GM12878 (cell line): Measurements from ENCODE around the gene TMPRSS4. TPM values are rescaled to one million over a fixed set of nuclear protein-coding genes. Genes with fewer than 3 reads are reported as not detected.

Experiments
- ATAC-seq: fragments of 200-7000 bp; cut with Tn5 transposase; 3 replicates; pipeline ENCODE4 v1.9.1; 2020; ENCODE audit warnings: mild to moderate bottlenecking, moderate library complexity
- BruUV-seq: library from RNA; stranded (reverse); fragments of 400-500 nt; replicated peaks from 2 replicates; lab custom pipeline; 2021; lab: Mats Ljungman, UMichigan
- CTCF ChIA-PET: fragments of 300-600 bp; sonication (Branson Sonifier 250); formaldehyde crosslinking; extraction: SDS; loops from one replicate; lab custom pipeline; 2021; ENCODE audit warnings: inconsistent platforms; lab: Yijun Ruan, JAX
- POLR2A ChIA-PET: fragments of 350-600 bp; formaldehyde crosslinking; extraction: SDS; loops from one replicate; lab custom pipeline; 2021; ENCODE audit warnings: inconsistent platforms; lab: Charles Lee
- RAD21 ChIA-PET: fragments of 300-600 bp; sonication (Branson Sonifier 250); formaldehyde crosslinking; loops from one replicate; lab custom pipeline; 2023; ENCODE audit warnings: antibody characterized with exemption; ENCODE audit not compliant: unreplicated experiment; lab: Charles Lee
- SMC1A ChIA-PET: fragments of 300-600 bp; sonication (Branson Sonifier 250); formaldehyde crosslinking; loops from one replicate; lab custom pipeline; 2023; ENCODE audit not compliant: unreplicated experiment, uncharacterized antibody; lab: Charles Lee
- DNase-seq: peaks from one replicate; pipeline ENCODE4 v3.0.0-alpha.2; 2011; ENCODE audit warnings: low read depth, low spot score
- FAIRE-seq: peaks from 3 replicates; lab custom pipeline; 2011; peaks lifted over from hg19 to GRCh38; lab: Jason Lieb, UNC
- H2AFZ ChIP-seq: 2 replicates; pipeline ENCODE4 v1.6.0; 2011; ENCODE audit warnings: low read depth, low read length, control low read depth; ENCODE audit not compliant: control insufficient read depth
- H3K27ac ChIP-seq: 2 replicates; pipeline ENCODE4 v1.5.1; 2011; ENCODE audit warnings: control low read depth; ENCODE audit not compliant: control insufficient read depth, insufficient read depth
- H3K27me3 ChIP-seq, 2 experiments: replicated peaks in 1 of 2; 2 replicates each; pipeline versions ENCODE4 v1.6.0 to v1.6.1; 2011; ENCODE audit warnings: low read length in 1 of 2; ENCODE audit not compliant: control insufficient read depth in 2 of 2, insufficient read depth in 2 of 2
- H3K36me3 ChIP-seq, 2 experiments: 2 replicates each; pipeline ENCODE4 v1.5.1; 2011; ENCODE audit warnings: low read length in 1 of 2; ENCODE audit not compliant: control insufficient read depth in 2 of 2, insufficient read depth in 2 of 2
- H3K4me1 ChIP-seq: 2 replicates; pipeline ENCODE4 v1.6.1; 2011; ENCODE audit warnings: mild to moderate bottlenecking, low read length, moderate library complexity, mixed read lengths; ENCODE audit not compliant: control insufficient read depth, insufficient read depth
- H3K4me2 ChIP-seq: 2 replicates; pipeline ENCODE4 v1.6.0; 2011; ENCODE audit warnings: control low read depth; ENCODE audit not compliant: control insufficient read depth, insufficient read depth
- H3K4me3 ChIP-seq: fragments of 200-600 bp; sonication (generic); 2 replicates; pipeline ENCODE4 v1.5.1; 2016
- H3K79me2 ChIP-seq: 2 replicates; pipeline ENCODE4 v1.6.0; 2011; ENCODE audit warnings: low read length; ENCODE audit not compliant: control insufficient read depth, insufficient read depth
- H3K9ac ChIP-seq: 2 replicates; pipeline ENCODE4 v1.8.0; 2011; ENCODE audit warnings: low read length, control low read depth, mixed read lengths; ENCODE audit not compliant: control insufficient read depth, insufficient read depth
- H3K9me3 ChIP-seq: replicated peaks from 3 replicates; pipeline ENCODE4 v1.5.1; 2011; ENCODE audit warnings: mild to moderate bottlenecking, low read length; ENCODE audit not compliant: control insufficient read depth, insufficient read depth
- H4K20me1 ChIP-seq: 2 replicates; pipeline ENCODE4 v1.6.0; 2011; ENCODE audit not compliant: control insufficient read depth, insufficient read depth
- ATF2 ChIP-seq: IDR thresholded peaks from 2 replicates; pipeline ENCODE4 v1.6.1; 2012; ENCODE audit warnings: low read length, inconsistent platforms
- CREM ChIP-seq: IDR thresholded peaks from 2 replicates; pipeline ENCODE4 v1.6.1; 2014; ENCODE audit warnings: antibody characterized with exemption, low read depth
- HDAC6 ChIP-seq: fragments of 200-600 bp; sonication (generic); IDR thresholded peaks from one replicate; pipeline ENCODE4 v1.8.0; 2017; ENCODE audit warnings: antibody characterized with exemption; ENCODE audit not compliant: unreplicated experiment
- MXI1 ChIP-seq: fragments of 150-350 bp; IDR thresholded peaks from 2 replicates; pipeline ENCODE4 v1.6.1; 2011; ENCODE audit warnings: low read depth, mild to moderate bottlenecking, inconsistent platforms, low read length, improper control_type of control experiment
- PBX3 ChIP-seq: IDR thresholded peaks from 2 replicates; pipeline ENCODE4 v1.6.1; 2011; ENCODE audit warnings: mild to moderate bottlenecking, low read depth, low read length, moderate library complexity; ENCODE audit not compliant: insufficient replicate concordance
- POLR2A ChIP-seq: IDR thresholded peaks from 2 replicates; pipeline ENCODE4 v1.6.1; 2011; ENCODE audit warnings: low read depth, mild to moderate bottlenecking, low read length
- RBBP5 ChIP-seq: fragments of 200-600 bp; sonication (generic); conservative IDR thresholded peaks from 2 replicates; pipeline ENCODE4 v1.6.1; 2016
- RUNX3 ChIP-seq: IDR thresholded peaks from 2 replicates; pipeline ENCODE4 v1.6.1; 2012; ENCODE audit warnings: low read length, inconsistent platforms
- SIN3A ChIP-seq: IDR thresholded peaks from 2 replicates; pipeline ENCODE4 v1.6.1; 2012; ENCODE audit warnings: low read depth, low read length, improper control_type of control experiment
- SMARCA5 ChIP-seq: fragments of 450-650 bp; IDR thresholded peaks from 2 replicates; pipeline ENCODE4 v1.6.1; 2017; ENCODE audit warnings: mild to moderate bottlenecking
- TBL1XR1 ChIP-seq: IDR thresholded peaks from 2 replicates; pipeline ENCODE4 v1.6.1; 2012; ENCODE audit warnings: low read depth, low read length, improper control_type of control experiment
- TCF12 ChIP-seq: IDR thresholded peaks from 2 replicates; pipeline ENCODE4 v1.6.1; 2011; ENCODE audit warnings: low read depth, mild to moderate bottlenecking, low read length
- TCF3 ChIP-seq: IDR thresholded peaks from 2 replicates; pipeline ENCODE4 v1.6.1; 2012; ENCODE audit warnings: low read depth, mild to moderate bottlenecking, low read length, borderline replicate concordance; ENCODE audit not compliant: insufficient read depth
- USF1 ChIP-seq: IDR thresholded peaks from 2 replicates; pipeline ENCODE4 v1.6.1; 2011; ENCODE audit warnings: borderline replicate concordance, low read depth, mild to moderate bottlenecking, moderate library complexity, mixed read lengths, low read length; ENCODE audit not compliant: insufficient read depth; ENCODE audit errors: extremely low read length
- YY1 ChIP-seq: IDR thresholded peaks from 2 replicates; pipeline ENCODE4 v1.6.1; 2011; ENCODE audit warnings: low read depth, mild to moderate bottlenecking, low read length
- ZNF384 ChIP-seq: IDR thresholded peaks from 2 replicates; pipeline ENCODE4 v1.6.1; 2012; ENCODE audit warnings: low read depth, mild to moderate bottlenecking, low read length, improper control_type of control experiment, borderline replicate concordance
- ZNF592 ChIP-seq: fragments of 450-650 bp; IDR thresholded peaks from 2 replicates; pipeline ENCODE4 v1.6.1; 2017; ENCODE audit warnings: mild to moderate bottlenecking, moderate library complexity
- WGBS: methylation state at CpG from one replicate; pipeline ENCODE4 v1.1.6; 2016; ENCODE audit warnings: low lambda C conversion rate; ENCODE audit not compliant: insufficient replicate concordance, insufficient coverage; ENCODE audit errors: missing lambda C conversion rate; 5-methylcytosine and 5-hydroxymethylcytosine counted together
- in situ Hi-C: fragments of 300-500 bp; cut with MboI; formaldehyde crosslinking; loops from 9 replicates; pipeline ENCODE4 v1.14.3; 2018; ENCODE audit warnings: mixed read lengths
- intact Hi-C: fragments of 100-400 bp; cut with micrococcal nuclease; formaldehyde crosslinking; loops from one replicate; pipeline ENCODE4 v1.14.2; 2022; ENCODE audit not compliant: unreplicated experiment
- polyA plus RNA-seq, 11 experiments: library from polyadenylated mRNA; depleted of rRNA in 4 of 11; unstranded in 6 of 11; stranded (reverse) in 5 of 11; fragments of >200 nt; fragmentation: Nextera tagmentation in 4 of 11; fragmentation: Illumina TruSeq in 1 of 11; extraction: Ambion mirVana in 4 of 11; extraction: Trizol in 1 of 11; gene quantifications; 1 replicate in 1 of 11; 2 replicates in 10 of 11; pipeline versions ENCODE4 v1.2.1 to v1.2.3, GENCODE V29; 2011 to 2016; ENCODE audit warnings: inconsistent platforms in 2 of 11, missing spikeins in 2 of 11, low read depth in 1 of 11
- total RNA-seq, 4 experiments: library from RNA; depleted of rRNA in 3 of 4; stranded (reverse); fragments of >200 nt in 3 of 4; fragmentation: Illumina TruSeq in 1 of 4; extraction: Trizol in 1 of 4; gene quantifications; 2 replicates each; pipeline versions ENCODE4 v1.2.1 to v1.2.3, GENCODE V29; 2013 to 2021

The TMPRSS4 gene
- total and polyA plus RNA-seq, 10 of the 15 experiments (the other 5 are each of a cell fraction or from before 2014, with no cell fraction given), result 0.14 to 0.26 TPM; not detected in 8

- H3K27me3 ChIP-seq, result no peaks in the 10 kb centered on the region
- ChIA-PET SMC1A (interaction anchor here (1.5 to 2.7 kb wide), 2 partner anchors 8 to 11 kb away, joined by 5 to 7 read pairs; no protein-coding TSS in a partner anchor), RAD21 (no interaction called here), POLR2A (no interaction called here), CTCF (interaction anchor here (0.6 to 1.5 kb wide), 4 partner anchors 13 to 934 kb away, joined by 3 to 4 read pairs (median 4); no protein-coding TSS in a partner anchor)
- no peak for DNase-seq
- H4K20me1 ChIP-seq, result no peaks in the 10 kb centered on the region
- intact Hi-C loops, result no loop called here
- no peak overlapping the region for H3K4me3 ChIP-seq
- H3K36me3 ChIP-seq, result no peaks in the 10 kb centered on the region
- H3K4me2 ChIP-seq, result no peak overlapping the region
- H2AFZ ChIP-seq, result no peak overlapping the region
- H3K9ac ChIP-seq, result no peak overlapping the region
- H3K79me2 ChIP-seq, result no peaks in the 10 kb centered on the region
- no TSS peak for BruUV-seq
- ATAC-seq, result no peak
- no peaks in the 10 kb centered on the region for H3K4me1 ChIP-seq
- WGBS, result 11% methylated on average over 3 of the region's 3 CpGs
- no peaks in the 10 kb centered on the region for H3K9me3 ChIP-seq
- no peak overlapping the region for H3K27ac ChIP-seq
- no peak for FAIRE-seq
- in situ Hi-C loops, result loop anchor here (25.0 kb wide), 1 partner anchor 634 kb away; no protein-coding TSS in a partner anchor
- TF ChIP-seq TCF12 (no peak), TBL1XR1 (no peak), RUNX3 (no peak), USF1 (no peak), CREM (no peak), MXI1 (no peak), RBBP5 (no peak), TCF3 (no peak), ATF2 (no peak), ZNF592 (no peak), SIN3A (no peak), SMARCA5 (no peak), PBX3 (no peak), YY1 (no peak), ZNF384 (no peak), POLR2A (no peak), HDAC6 (no peak)
Measured at GRCh38 chr11:118071416-118072030, 5.4 kb upstream of the TMPRSS4 start.
